ENCODE data around the gene SND1.

The SND1 gene

GRCh38 chr7:127812540-127812939 lies 160.5 kb downstream of the SND1 start:
- peaks cover 12% of the 10 kb centered on the region for H3K36me3 ChIP-seq (ENCODE audit: control insufficient read depth, insufficient read depth, low read length)
- no peak for TF ChIP-seq CTCF (IDR thresholded peaks at IDR 0.05; ENCODE audit: insufficient read depth, low read length, poor library complexity, severe bottlenecking)
- no peaks in the 10 kb centered on the region for H3K27me3 ChIP-seq (replicated peaks; ENCODE audit: control insufficient read depth, insufficient read depth, low read length)
- no peak for DNase-seq (ENCODE audit: extremely low read depth, insufficient read length)
- no peak overlapping the region for H3K4me3 ChIP-seq (replicated peaks; ENCODE audit: low read depth, low read length)

- Histone ChIP-seq H3K27me3 (replicated peaks; ENCODE audit: control insufficient read depth, insufficient read depth, low read length) (no peaks in the 10 kb centered on the region), H3K4me3 (replicated peaks; ENCODE audit: low read depth, low read length) (no peak overlapping the region), H3K36me3 (ENCODE audit: control insufficient read depth, insufficient read depth, low read length) (peaks cover 7% of the 10 kb centered on the region)
- no peak for DNase-seq (ENCODE audit: extremely low read depth, insufficient read length)
- TF ChIP-seq CTCF (IDR thresholded peaks at IDR 0.05; ENCODE audit: insufficient read depth, low read length, poor library complexity, severe bottlenecking): no peak
Observed at GRCh38 chr7:127813991-127814541, 162.1 kb downstream of the SND1 start.

GRCh38 chr7:127815631-127816145 lies 163.7 kb downstream of the SND1 start:
- no peak for TF ChIP-seq CTCF (IDR thresholded peaks at IDR 0.05; ENCODE audit: insufficient read depth, low read length, poor library complexity, severe bottlenecking)
- no peaks in the 10 kb centered on the region for H3K27me3 ChIP-seq (replicated peaks; ENCODE audit: control insufficient read depth, insufficient read depth, low read length)
- no peak for DNase-seq (ENCODE audit: extremely low read depth, insufficient read length)

GRCh38 chr7:127816354-127817190 lies 164.6 kb downstream of the SND1 start:
- no peaks in the 10 kb centered on the region for H3K27me3 ChIP-seq (replicated peaks; ENCODE audit: control insufficient read depth, insufficient read depth, low read length)
- no peak for DNase-seq (ENCODE audit: extremely low read depth, insufficient read length)
- peaks cover 5% of the 10 kb centered on the region for H3K36me3 ChIP-seq (ENCODE audit: control insufficient read depth, insufficient read depth, low read length)
- no peak overlapping the region for H3K4me3 ChIP-seq (replicated peaks; ENCODE audit: low read depth, low read length)
- TF ChIP-seq CTCF (IDR thresholded peaks at IDR 0.05; ENCODE audit: insufficient read depth, low read length, poor library complexity, severe bottlenecking): no peak

More at GRCh38 chr7:127815631-127816145, 163.7 kb downstream of the SND1 start:
- Histone ChIP-seq H3K36me3 (ENCODE audit: control insufficient read depth, insufficient read depth, low read length) (peaks cover 5% of the 10 kb centered on the region), H3K4me3 (replicated peaks; ENCODE audit: low read depth, low read length) (no peak overlapping the region)

GRCh38 chr7:127817466-127817865 lies 165.5 kb downstream of the SND1 start:
- DNase-seq (ENCODE audit: extremely low read depth, insufficient read length): no peak
- no peak overlapping the region for H3K4me3 ChIP-seq (replicated peaks; ENCODE audit: low read depth, low read length)
- H3K36me3 ChIP-seq (ENCODE audit: control insufficient read depth, insufficient read depth, low read length): peaks cover 3% of the 10 kb centered on the region
- TF ChIP-seq CTCF (IDR thresholded peaks at IDR 0.05; ENCODE audit: insufficient read depth, low read length, poor library complexity, severe bottlenecking): no peak
- H3K27me3 ChIP-seq (replicated peaks; ENCODE audit: control insufficient read depth, insufficient read depth, low read length): no peaks in the 10 kb centered on the region
